Measurements from ENCODE around the gene SLC44A1.

SLC44A1 gene

GRCh38 chr9:105458404-105458803 is 214.0 kb downstream of the SLC44A1 start:
- intact Hi-C loops (cut with DNase I; ENCODE audit: low total_unique reads), result no loop called here
- Histone ChIP-seq H3K4me1 (peaks cover 0 to 11% (median 4%) of the 10 kb centered on the region in 4 donors), H3K4me3 (no peak overlapping the region), H3K9me3 (no peaks in the 10 kb centered on the region), H3K36me3 (no peaks in the 10 kb centered on the region), H3K27me3 (no peaks in the 10 kb centered on the region), H3K27ac (no peak overlapping the region)
- DNase-seq, result no peak
- TF ChIP-seq CTCF (IDR thresholded peaks at IDR 0.05), result no peak

GRCh38 chr9:105459336-105459735 is 214.9 kb downstream of the SLC44A1 start:
- no peak overlapping the region for H3K4me3 ChIP-seq
- H3K27ac ChIP-seq, result no peak overlapping the region
- intact Hi-C loops (cut with DNase I; ENCODE audit: low total_unique reads), result no loop called here
- H3K4me1 ChIP-seq, result peaks cover 0 to 11% (median 4%) of the 10 kb centered on the region in 4 donors
- no peaks in the 10 kb centered on the region for H3K36me3 ChIP-seq
- H3K9me3 ChIP-seq, result no peaks in the 10 kb centered on the region
- no peak for DNase-seq
- no peaks in the 10 kb centered on the region for H3K27me3 ChIP-seq
- no peak for TF ChIP-seq CTCF (IDR thresholded peaks at IDR 0.05)

- intact Hi-C loops (cut with DNase I; ENCODE audit: low total_unique reads), result no loop called here
- H3K9me3 ChIP-seq, result no peaks in the 10 kb centered on the region
- no peaks in the 10 kb centered on the region for H3K4me1 ChIP-seq
- no peaks in the 10 kb centered on the region for H3K27me3 ChIP-seq
- H3K36me3 ChIP-seq, result peaks cover 22 to 27% (median 23%) of the 10 kb centered on the region in 3 donors
- H3K4me3 ChIP-seq, result no peak overlapping the region
- no peak overlapping the region for H3K27ac ChIP-seq
- no peak for DNase-seq
- no peak for TF ChIP-seq CTCF (IDR thresholded peaks at IDR 0.05)
Observed at GRCh38 chr9:105466898-105467455, 222.5 kb downstream of the SLC44A1 start.

- no peak for TF ChIP-seq CTCF (IDR thresholded peaks at IDR 0.05)
- no peaks in the 10 kb centered on the region for H3K9me3 ChIP-seq
- no peaks in the 10 kb centered on the region for H3K27me3 ChIP-seq
- peaks cover 22 to 27% (median 23%) of the 10 kb centered on the region in 3 donors for H3K36me3 ChIP-seq
- H3K27ac ChIP-seq, result no peak overlapping the region
- no peaks in the 10 kb centered on the region for H3K4me1 ChIP-seq
- no peak for DNase-seq
- intact Hi-C loops (cut with DNase I; ENCODE audit: low total_unique reads), result no loop called here
- H3K4me3 ChIP-seq, result no peak overlapping the region
Observed at GRCh38 chr9:105468875-105469274, 224.4 kb downstream of the SLC44A1 start.

- H3K4me3 ChIP-seq, result no peak overlapping the region
- no peak for TF ChIP-seq CTCF (IDR thresholded peaks at IDR 0.05)
- H3K4me1 ChIP-seq, result no peaks in the 10 kb centered on the region
- DNase-seq, result no peak
- intact Hi-C loops (cut with DNase I; ENCODE audit: low total_unique reads), result no loop called here
- H3K36me3 ChIP-seq, result peaks cover 8 to 16% (median 10%) of the 10 kb centered on the region in 3 donors
- H3K9me3 ChIP-seq, result no peaks in the 10 kb centered on the region
- H3K27me3 ChIP-seq, result no peaks in the 10 kb centered on the region
- H3K27ac ChIP-seq, result no peak overlapping the region
Observed at GRCh38 chr9:105473221-105473620, 228.8 kb downstream of the SLC44A1 start.

GRCh38 chr9:105475302-105475701 is 230.9 kb downstream of the SLC44A1 start:
- TF ChIP-seq CTCF (IDR thresholded peaks at IDR 0.05), result no peak
- no peak overlapping the region for H3K27ac ChIP-seq
- H3K9me3 ChIP-seq, result no peaks in the 10 kb centered on the region
- DNase-seq, result no peak
- H3K27me3 ChIP-seq, result no peaks in the 10 kb centered on the region
- peaks cover 0 to 4% (median 0%) of the 10 kb centered on the region in 3 donors for H3K36me3 ChIP-seq
- no peak overlapping the region for H3K4me3 ChIP-seq
- intact Hi-C loops (cut with DNase I; ENCODE audit: low total_unique reads), result no loop called here
- no peaks in the 10 kb centered on the region for H3K4me1 ChIP-seq
